ENCODE data around the gene ANKS1B.

Gene ANKS1B

GRCh38 chr12:99068993-99069747 is 915.6 kb downstream of the ANKS1B start:
- H3K4me1 ChIP-seq (ENCODE audit: control insufficient read depth, insufficient read depth, low read length), result no peaks in the 10 kb centered on the region
- no peaks in the 10 kb centered on the region for H3K27me3 ChIP-seq (ENCODE audit: control insufficient read depth, insufficient read depth, low read length)
- no peak overlapping the region for H3K27ac ChIP-seq (ENCODE audit: low read depth, low read length)
- no peaks in the 10 kb centered on the region for H3K36me3 ChIP-seq (ENCODE audit: control insufficient read depth, insufficient read depth, low read length)
- H3K9ac ChIP-seq (ENCODE audit: low read length), result no peak overlapping the region
- H3K4me3 ChIP-seq (ENCODE audit: low read length), result no peak overlapping the region

- Histone ChIP-seq H3K27me3 (ENCODE audit: control insufficient read depth, insufficient read depth, low read length) (no peaks in the 10 kb centered on the region), H3K4me3 (ENCODE audit: low read length) (no peak overlapping the region), H3K36me3 (ENCODE audit: control insufficient read depth, insufficient read depth, low read length) (no peaks in the 10 kb centered on the region), H3K9ac (ENCODE audit: low read length) (no peak overlapping the region), H3K4me1 (ENCODE audit: control insufficient read depth, insufficient read depth, low read length) (no peaks in the 10 kb centered on the region), H3K27ac (ENCODE audit: low read depth, low read length) (no peak overlapping the region)
These were observed 917.5 kb downstream of the ANKS1B start for GRCh38 chr12:99067171-99067785.

- H3K4me3 ChIP-seq (ENCODE audit: low read length), result no peak overlapping the region
These were observed 918.0 kb downstream of the ANKS1B start for GRCh38 chr12:99066726-99067125.

GRCh38 chr12:99063182-99063581 is 921.6 kb downstream of the ANKS1B start:
- H3K27ac ChIP-seq (ENCODE audit: low read depth, low read length), result no peak overlapping the region
- no peaks in the 10 kb centered on the region for H3K4me1 ChIP-seq (ENCODE audit: control insufficient read depth, insufficient read depth, low read length)
- no peak overlapping the region for H3K4me3 ChIP-seq (ENCODE audit: low read length)
- H3K36me3 ChIP-seq (ENCODE audit: control insufficient read depth, insufficient read depth, low read length), result no peaks in the 10 kb centered on the region
- H3K9ac ChIP-seq (ENCODE audit: low read length), result no peak overlapping the region
- H3K27me3 ChIP-seq (ENCODE audit: control insufficient read depth, insufficient read depth, low read length), result no peaks in the 10 kb centered on the region

More at GRCh38 chr12:99066726-99067125, 918.0 kb downstream of the ANKS1B start:
- Histone ChIP-seq H3K27ac (ENCODE audit: low read depth, low read length) (no peak overlapping the region), H3K36me3 (ENCODE audit: control insufficient read depth, insufficient read depth, low read length) (no peaks in the 10 kb centered on the region), H3K4me1 (ENCODE audit: control insufficient read depth, insufficient read depth, low read length) (no peaks in the 10 kb centered on the region), H3K9ac (ENCODE audit: low read length) (no peak overlapping the region), H3K27me3 (ENCODE audit: control insufficient read depth, insufficient read depth, low read length) (no peaks in the 10 kb centered on the region)

DNA sequence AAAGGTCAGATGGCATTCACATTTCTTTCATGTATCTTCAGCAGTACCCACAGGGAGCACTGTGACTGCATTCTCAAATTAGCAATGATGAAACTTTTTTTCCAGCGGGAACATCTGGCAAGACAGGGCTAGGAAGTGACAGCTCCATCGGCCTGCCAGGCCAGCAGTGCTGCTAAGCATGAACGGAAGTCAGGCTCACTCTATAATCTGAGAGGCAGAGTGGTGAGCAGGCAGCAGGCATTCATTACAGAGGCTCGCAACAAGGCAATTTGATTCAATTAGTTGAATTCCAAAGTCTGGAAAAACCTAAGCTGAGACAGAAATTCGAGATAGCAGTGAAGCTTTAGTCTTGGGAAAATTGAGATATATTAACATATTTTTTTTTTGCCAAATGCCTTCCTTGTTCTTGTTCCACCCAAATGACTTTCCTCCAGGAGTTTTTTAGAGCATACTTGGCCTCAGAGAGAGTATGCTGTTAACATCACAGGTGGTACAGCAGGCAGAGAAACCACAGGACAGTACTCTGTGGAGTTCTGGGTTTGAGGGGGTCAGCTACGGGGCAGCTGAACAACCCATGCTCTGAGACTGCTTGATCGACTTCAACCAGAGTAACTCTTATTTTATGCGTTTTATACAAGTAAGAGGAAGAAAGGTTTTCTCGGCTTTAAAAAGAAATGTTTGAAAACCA is 924.8 kb downstream of the ANKS1B start:
- Histone ChIP-seq H3K36me3 (ENCODE audit: control insufficient read depth, insufficient read depth, low read length) (no peaks in the 10 kb centered on the region), H3K27me3 (ENCODE audit: control insufficient read depth, insufficient read depth, low read length) (no peaks in the 10 kb centered on the region), H3K4me1 (ENCODE audit: control insufficient read depth, insufficient read depth, low read length) (no peaks in the 10 kb centered on the region), H3K27ac (ENCODE audit: low read depth, low read length) (no peak overlapping the region), H3K4me3 (ENCODE audit: low read length) (no peak overlapping the region), H3K9ac (ENCODE audit: low read length) (no peak overlapping the region)

DNA sequence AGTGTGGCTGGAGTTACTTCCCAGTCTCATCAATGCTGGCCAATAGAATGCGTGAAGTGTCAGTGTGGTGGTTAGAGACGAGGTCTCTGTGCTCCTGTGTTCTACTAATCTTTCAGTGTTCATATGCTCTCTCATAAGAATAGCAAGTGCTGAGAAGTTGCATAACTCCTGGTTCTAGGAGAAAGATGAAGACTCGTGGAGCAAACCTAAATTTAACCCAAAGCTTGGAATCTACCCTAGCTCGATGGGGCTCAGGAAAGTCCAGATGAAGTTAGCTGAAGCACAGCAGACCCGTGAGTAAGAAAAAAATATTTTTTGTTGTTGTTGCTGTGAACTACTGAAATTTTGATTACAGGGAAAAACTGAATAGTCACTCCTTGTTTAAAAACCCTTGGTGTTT is 927.1 kb downstream of the ANKS1B start:
- Histone ChIP-seq H3K36me3 (ENCODE audit: control insufficient read depth, insufficient read depth, low read length) (no peaks in the 10 kb centered on the region), H3K4me1 (ENCODE audit: control insufficient read depth, insufficient read depth, low read length) (no peaks in the 10 kb centered on the region), H3K27me3 (ENCODE audit: control insufficient read depth, insufficient read depth, low read length) (no peaks in the 10 kb centered on the region), H3K9ac (ENCODE audit: low read length) (no peak overlapping the region), H3K27ac (ENCODE audit: low read depth, low read length) (no peak overlapping the region), H3K4me3 (ENCODE audit: low read length) (no peak overlapping the region)

DNA sequence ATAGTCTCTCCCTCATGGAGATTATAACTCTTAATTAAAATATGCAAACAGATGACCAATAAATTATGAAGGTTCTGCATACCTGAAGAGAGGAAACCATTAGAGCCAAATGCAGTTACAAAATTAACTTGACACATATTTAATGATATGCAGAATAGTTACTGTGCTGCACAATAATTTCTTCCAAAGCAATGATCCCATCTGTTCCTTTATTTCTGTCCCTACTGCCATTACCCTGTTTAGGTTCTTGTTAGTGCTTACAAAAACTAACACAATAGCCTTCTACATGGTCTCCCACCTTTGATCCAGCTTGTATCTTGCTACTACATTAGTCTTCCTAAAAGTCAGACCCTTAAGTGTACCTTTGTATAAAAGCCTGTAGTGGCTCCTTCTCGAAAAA is 928.5 kb downstream of the ANKS1B start:
- no peak overlapping the region for H3K4me3 ChIP-seq (ENCODE audit: low read length)
- H3K36me3 ChIP-seq (ENCODE audit: control insufficient read depth, insufficient read depth, low read length), result no peaks in the 10 kb centered on the region
- no peaks in the 10 kb centered on the region for H3K4me1 ChIP-seq (ENCODE audit: control insufficient read depth, insufficient read depth, low read length)
- H3K9ac ChIP-seq (ENCODE audit: low read length), result no peak overlapping the region
- no peaks in the 10 kb centered on the region for H3K27me3 ChIP-seq (ENCODE audit: control insufficient read depth, insufficient read depth, low read length)
- no peak overlapping the region for H3K27ac ChIP-seq (ENCODE audit: low read depth, low read length)

DNA sequence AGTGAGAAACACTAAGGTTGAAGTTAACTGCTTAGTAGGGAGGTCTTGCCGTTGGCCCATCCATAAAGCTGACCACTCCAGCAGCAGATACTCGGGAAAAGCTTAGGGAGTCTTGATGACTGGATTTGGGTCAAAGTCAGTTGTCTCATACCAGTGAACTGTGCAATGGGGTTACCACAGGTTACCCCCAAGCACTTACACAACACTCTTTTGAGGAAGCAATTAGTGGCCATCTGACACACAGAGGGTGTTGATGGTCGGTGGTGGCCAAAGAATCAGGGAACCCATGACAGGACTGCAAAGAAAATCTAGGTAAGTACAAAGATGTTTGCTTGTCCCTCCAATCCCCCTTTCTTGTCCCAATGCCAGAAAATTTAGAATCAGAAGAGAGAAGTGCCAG is 929.4 kb downstream of the ANKS1B start:
- Histone ChIP-seq H3K4me3 (ENCODE audit: low read length) (no peak overlapping the region), H3K9ac (ENCODE audit: low read length) (no peak overlapping the region), H3K27me3 (ENCODE audit: control insufficient read depth, insufficient read depth, low read length) (no peaks in the 10 kb centered on the region), H3K4me1 (ENCODE audit: control insufficient read depth, insufficient read depth, low read length) (no peaks in the 10 kb centered on the region), H3K27ac (ENCODE audit: low read depth, low read length) (no peak overlapping the region), H3K36me3 (ENCODE audit: control insufficient read depth, insufficient read depth, low read length) (no peaks in the 10 kb centered on the region)

- H3K4me1 ChIP-seq (ENCODE audit: control insufficient read depth, insufficient read depth, low read length), result no peaks in the 10 kb centered on the region
- no peaks in the 10 kb centered on the region for H3K27me3 ChIP-seq (ENCODE audit: control insufficient read depth, insufficient read depth, low read length)
- no peak overlapping the region for H3K27ac ChIP-seq (ENCODE audit: low read depth, low read length)
- no peak overlapping the region for H3K4me3 ChIP-seq (ENCODE audit: low read length)
- H3K9ac ChIP-seq (ENCODE audit: low read length), result no peak overlapping the region
- no peaks in the 10 kb centered on the region for H3K36me3 ChIP-seq (ENCODE audit: control insufficient read depth, insufficient read depth, low read length)
These were observed 930.1 kb downstream of the ANKS1B start for GRCh38 chr12:99054601-99055128.

- no peaks in the 10 kb centered on the region for H3K27me3 ChIP-seq (ENCODE audit: control insufficient read depth, insufficient read depth, low read length)
- H3K27ac ChIP-seq (ENCODE audit: low read depth, low read length), result no peak overlapping the region
- no peaks in the 10 kb centered on the region for H3K4me1 ChIP-seq (ENCODE audit: control insufficient read depth, insufficient read depth, low read length)
- H3K4me3 ChIP-seq (ENCODE audit: low read length), result no peak overlapping the region
- no peaks in the 10 kb centered on the region for H3K36me3 ChIP-seq (ENCODE audit: control insufficient read depth, insufficient read depth, low read length)
- no peak overlapping the region for H3K9ac ChIP-seq (ENCODE audit: low read length)
These were observed 930.9 kb downstream of the ANKS1B start for GRCh38 chr12:99053616-99054362.

DNA sequence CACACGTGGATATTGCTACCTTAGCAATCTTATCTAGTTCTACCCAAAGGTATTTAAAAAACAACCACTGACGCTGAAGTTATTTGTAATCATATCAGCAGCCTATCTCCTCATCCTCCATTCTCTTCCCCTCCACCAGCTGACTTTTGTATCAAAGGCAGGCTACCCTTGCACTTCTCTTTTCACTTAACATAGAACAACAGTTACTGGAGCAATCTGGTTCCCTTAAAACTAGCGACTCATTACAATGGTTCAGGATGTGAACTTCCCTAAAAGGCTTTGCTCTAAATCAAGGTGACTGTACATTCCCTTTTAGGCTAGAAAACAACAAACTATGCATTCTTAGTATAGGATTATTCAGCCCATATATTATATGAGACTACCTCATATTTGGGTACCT is 935.0 kb downstream of the ANKS1B start:
- no peaks in the 10 kb centered on the region for H3K27me3 ChIP-seq (ENCODE audit: control insufficient read depth, insufficient read depth, low read length)
- no peak overlapping the region for H3K27ac ChIP-seq (ENCODE audit: low read depth, low read length)
- H3K36me3 ChIP-seq (ENCODE audit: control insufficient read depth, insufficient read depth, low read length), result no peaks in the 10 kb centered on the region
- H3K9ac ChIP-seq (ENCODE audit: low read length), result no peak overlapping the region
- no peak overlapping the region for H3K4me3 ChIP-seq (ENCODE audit: low read length)
- no peaks in the 10 kb centered on the region for H3K4me1 ChIP-seq (ENCODE audit: control insufficient read depth, insufficient read depth, low read length)

- H3K27me3 ChIP-seq (ENCODE audit: control insufficient read depth, insufficient read depth, low read length), result no peaks in the 10 kb centered on the region
- H3K36me3 ChIP-seq (ENCODE audit: control insufficient read depth, insufficient read depth, low read length), result no peaks in the 10 kb centered on the region
- H3K4me3 ChIP-seq (ENCODE audit: low read length), result no peak overlapping the region
- no peak overlapping the region for H3K27ac ChIP-seq (ENCODE audit: low read depth, low read length)
- H3K4me1 ChIP-seq (ENCODE audit: control insufficient read depth, insufficient read depth, low read length), result no peaks in the 10 kb centered on the region
- no peak overlapping the region for H3K9ac ChIP-seq (ENCODE audit: low read length)
These were observed 939.6 kb downstream of the ANKS1B start for GRCh38 chr12:99045158-99045557.

All from rectal smooth muscle tissue (tissue), 1 donor.